ENCODE data around the gene ANKRD55.
A peak's percentile ranks its signal among the peaks of the same experiment; 100 is the strongest.
"Not testable (repeated sequence)": the region's sequence is repeated elsewhere in the genome, so short reads cannot be mapped to it uniquely, and the experiment has no call there.

Gene ANKRD55

DNA sequence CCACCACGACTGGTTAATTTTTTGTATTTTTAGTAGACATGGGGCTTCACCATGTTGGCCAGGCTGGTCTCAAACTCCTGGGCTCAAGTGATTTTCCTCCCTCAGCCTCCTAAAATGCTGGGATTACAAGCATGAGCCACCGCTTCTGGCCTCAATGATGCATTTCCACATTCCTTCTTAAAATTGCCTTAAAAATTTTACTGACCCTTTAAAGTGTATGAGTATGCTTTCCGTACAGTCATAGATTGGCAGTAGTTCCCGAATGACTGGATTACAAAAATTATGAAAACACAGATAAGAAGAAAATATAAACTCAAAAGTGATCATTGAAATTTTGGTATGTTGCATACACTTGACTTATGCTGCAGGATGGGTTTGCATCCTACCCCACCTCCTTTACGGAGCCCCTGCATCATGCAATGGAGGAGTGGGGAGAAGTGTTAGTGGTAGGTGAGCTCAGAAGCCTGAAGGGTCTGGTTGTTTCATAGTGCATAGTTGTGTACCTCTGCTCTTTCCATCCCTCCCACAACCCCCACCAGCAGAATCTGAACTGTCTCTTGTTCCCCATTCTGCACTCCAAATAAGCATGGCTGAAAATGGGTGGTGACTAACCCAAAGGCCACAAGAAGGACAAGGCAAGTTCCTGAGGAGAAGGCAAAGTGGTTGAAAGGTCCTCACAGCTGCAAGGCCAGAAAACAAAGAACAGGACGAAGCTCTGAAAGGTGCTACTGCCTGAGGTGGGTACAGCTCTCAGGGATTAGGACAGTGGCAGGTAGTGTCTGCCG lies 26.8 kb downstream of the ANKRD55 start:
- no peak for DNase-seq

DNA sequence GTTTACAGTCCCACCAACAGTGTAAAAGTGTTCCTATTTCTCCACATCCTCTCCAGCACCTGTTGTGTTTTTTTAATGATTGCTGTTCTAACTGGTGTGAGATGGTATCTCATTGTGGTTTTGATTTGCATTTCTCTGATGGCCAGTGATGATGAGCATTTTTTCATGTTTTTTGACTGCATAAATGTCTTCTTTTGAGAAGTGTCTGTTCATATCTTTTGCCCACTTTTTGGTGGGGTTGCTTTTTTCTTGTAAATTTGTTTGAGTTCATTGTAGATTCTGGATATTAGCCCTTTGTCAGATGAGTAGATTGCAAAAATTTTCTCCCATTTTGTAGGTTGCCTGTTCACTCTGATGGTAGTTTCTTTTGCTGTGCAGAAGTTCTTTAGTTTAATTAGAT lies 29.2 kb downstream of the ANKRD55 start:
- not testable (repeated sequence) for DNase-seq

DNA sequence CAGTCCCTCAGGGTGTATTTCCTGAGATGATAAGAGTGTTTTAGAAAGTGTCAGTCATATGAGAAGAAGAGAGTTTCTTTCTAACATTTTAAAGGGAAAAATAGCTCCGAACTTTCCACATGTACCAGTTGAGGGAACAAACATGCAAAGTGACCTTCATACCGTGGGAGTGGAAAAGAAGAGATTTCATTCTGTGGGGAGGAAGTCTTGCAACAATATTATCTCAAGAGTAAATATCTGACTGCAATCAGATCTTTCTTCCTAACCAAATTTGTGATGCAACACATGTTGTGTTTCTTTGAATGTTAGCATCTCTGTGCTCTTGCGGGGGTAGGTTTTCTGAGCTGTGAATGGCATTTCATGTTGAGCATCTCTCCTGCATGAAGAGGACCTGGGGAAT lies 30.6 kb downstream of the ANKRD55 start:
- no peak for DNase-seq

- not testable (repeated sequence) for DNase-seq
Measured at GRCh38 chr5:56201762-56202261, 31.3 kb downstream of the ANKRD55 start.

GRCh38 chr5:56200971-56201666 lies 32.0 kb downstream of the ANKRD55 start:
- peak; percentile 29 for DNase-seq

- no peak for DNase-seq
Measured at GRCh38 chr5:56195016-56195415, 38.1 kb downstream of the ANKRD55 start.

DNA sequence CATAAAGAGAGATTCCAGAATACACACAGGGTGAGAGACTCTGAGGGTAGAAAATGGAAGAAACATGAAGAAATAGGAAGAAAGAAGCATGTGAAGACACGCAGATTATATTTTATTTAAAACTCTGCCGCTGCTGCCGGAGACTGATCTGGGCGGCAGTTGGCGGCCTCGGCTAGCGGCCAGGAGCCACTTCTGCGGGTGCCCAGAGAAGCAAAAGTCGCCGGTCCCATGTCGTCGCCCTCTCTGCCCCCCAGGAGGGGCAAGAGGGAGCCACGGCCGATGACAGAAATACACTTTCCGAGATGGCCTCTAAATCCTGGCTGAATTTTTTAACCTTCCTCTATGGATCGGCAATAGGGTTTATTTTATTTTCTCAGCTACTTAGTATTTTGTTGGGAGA lies 40.9 kb downstream of the ANKRD55 start:
- DNase-seq, result no peak

GRCh38 chr5:56191656-56192055 lies 41.5 kb downstream of the ANKRD55 start:
- DNase-seq, result no peak

DNA sequence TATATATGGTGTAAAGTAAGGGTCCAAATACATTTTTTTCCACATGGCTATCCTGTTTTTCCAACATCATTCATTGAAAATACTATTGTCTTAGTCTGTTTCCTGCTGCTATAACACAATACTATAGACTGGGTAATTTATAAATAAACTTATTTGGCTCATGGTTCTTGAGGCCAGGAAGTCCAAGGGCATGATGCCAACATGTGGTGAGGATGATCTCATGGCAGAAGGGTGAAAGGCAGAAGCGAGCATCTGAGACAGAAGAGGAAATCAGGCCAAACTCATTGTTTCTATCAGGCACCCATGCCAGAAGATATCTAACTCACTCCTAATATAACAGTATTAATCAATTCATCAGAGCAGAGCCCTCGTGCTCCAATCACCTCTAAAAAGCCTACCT lies 42.6 kb downstream of the ANKRD55 start:
- DNase-seq, result peak; percentile 33

DNA sequence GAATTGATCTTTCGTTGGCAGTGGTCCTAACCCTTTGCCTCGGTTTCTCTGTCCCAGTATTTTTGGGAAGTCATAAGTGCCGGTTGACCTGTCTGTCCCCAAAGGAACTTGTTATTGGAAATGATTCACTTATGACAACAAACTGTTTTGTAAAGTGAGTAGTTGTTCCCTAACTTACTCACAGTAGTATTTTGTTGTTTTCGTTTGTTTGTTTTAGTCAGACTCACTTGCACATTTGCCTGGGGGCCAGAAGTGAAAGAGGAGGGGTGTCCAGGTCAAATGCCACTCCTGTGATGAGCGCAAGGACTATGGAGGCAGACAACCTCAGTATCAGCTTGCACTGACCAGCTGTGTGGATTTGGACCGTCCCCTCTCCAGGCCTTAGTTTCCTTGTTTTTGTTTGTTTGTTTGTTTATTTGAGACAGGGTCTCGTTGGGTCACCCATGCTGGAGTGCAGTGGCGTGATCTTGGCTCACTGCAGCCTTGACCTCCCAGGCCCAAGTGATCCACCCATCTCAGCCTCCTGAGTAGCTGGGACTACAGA lies 47.3 kb downstream of the ANKRD55 start:
- DNase-seq, result no peak

GRCh38 chr5:56183506-56183905 lies 49.6 kb downstream of the ANKRD55 start:
- DNase-seq, result no peak

- no peak for DNase-seq
Measured at GRCh38 chr5:56179442-56179841, 53.7 kb downstream of the ANKRD55 start.

- no peak for DNase-seq
Measured at GRCh38 chr5:56178823-56179222, 54.3 kb downstream of the ANKRD55 start.

DNA sequence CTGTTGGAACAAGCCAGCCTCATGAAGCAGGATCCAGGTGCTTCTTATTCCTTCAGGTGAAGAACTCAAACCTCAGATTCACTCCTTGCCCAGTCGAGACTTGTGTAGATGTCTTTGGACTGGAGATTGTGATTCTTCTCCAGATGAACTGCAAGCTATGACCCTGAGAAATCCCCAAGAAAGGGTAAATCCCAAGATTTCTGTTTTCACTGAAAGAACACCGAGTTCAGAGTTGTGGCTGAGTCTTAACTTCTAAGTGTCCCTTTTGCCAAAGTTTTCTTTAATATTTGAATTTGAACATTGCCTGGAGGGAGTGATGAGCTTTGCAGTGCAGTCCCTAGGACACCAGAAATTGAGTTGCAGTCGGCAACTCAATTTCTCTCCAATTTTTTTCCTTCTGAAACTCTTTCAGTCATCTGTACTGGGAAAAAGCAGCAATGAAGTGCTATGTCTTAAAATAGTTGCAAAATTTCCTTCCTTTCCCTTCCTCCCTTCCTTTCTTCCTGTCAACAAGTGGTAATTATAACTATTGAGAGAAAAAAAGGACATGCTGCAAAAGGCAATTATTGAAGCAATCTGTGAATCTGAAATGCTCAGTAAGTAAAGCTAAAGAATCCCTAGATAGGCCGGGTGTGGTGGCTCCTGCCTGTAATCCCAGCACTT lies 56.1 kb downstream of the ANKRD55 start:
- no peak for DNase-seq

DNA sequence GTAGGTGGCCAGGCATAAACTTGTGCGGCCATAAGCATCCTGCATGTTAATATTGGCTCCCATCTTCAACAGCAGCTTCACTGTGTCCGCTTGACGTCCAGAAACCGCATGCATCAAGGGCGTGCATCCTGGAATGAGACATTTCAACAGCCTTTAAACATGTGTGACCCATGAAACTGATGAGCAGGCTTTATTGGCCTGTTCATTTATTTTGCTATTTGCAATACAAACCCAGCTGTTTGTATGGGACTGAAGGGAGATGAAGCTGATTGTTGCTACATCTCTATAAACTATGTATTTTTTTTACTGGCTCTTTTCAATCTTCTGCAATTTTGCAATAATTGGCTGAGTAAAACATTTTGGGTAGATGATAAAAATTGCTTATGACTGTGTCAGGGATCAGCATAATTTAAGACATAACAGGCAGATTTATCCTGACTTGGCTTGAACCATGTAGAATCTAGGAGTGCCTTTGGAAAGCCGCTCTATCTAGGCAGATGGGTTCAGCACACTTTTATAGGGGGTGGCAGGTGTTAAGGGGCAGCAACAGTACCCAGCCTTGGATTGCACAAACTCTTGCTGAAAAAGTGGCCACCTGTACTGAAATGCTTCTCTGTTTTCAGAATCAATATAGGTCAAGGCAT lies 56.9 kb downstream of the ANKRD55 start:
- DNase-seq, result no peak

DNA sequence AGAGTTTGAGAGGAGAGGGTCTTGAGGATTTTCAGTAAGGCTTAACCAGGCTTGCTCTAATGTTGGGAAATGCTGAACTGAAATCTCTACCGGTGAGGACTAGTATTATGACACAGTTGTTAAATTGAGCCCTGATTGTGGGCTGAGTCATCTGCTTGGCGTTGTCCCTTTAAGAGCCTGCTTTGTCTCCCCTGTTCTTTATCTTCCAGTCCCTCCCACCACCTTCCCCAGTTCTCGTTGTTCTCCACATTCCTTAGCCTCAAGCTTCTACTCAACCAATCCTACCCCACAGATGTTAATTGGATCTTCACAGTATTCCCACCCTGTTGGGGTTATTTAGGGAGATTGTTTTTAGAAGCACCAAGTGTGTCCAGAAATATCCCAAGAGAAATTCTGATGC lies 57.6 kb downstream of the ANKRD55 start:
- no peak for DNase-seq

DNA sequence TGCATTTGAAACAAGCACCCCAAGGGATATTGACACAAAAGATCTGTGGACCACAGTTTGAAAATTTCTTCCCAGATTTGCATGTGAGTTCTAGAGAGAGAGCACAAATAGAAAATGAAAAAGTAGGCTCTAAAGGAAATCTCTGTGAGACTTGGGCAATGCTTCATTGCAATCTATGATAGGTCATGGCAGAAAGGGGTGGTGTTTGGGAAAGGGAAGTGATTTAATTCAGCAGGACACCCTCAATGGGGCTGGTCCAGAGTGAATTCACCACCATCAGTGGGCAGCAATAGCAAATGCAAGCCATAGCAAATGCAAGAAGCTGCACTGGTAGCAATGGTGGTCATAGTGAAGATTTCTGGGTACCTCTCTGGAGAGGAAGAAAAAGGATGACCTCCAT lies 58.1 kb downstream of the ANKRD55 start:
- no peak for DNase-seq

- no peak for DNase-seq
Measured at GRCh38 chr5:56172241-56172640, 60.9 kb downstream of the ANKRD55 start.

DNA sequence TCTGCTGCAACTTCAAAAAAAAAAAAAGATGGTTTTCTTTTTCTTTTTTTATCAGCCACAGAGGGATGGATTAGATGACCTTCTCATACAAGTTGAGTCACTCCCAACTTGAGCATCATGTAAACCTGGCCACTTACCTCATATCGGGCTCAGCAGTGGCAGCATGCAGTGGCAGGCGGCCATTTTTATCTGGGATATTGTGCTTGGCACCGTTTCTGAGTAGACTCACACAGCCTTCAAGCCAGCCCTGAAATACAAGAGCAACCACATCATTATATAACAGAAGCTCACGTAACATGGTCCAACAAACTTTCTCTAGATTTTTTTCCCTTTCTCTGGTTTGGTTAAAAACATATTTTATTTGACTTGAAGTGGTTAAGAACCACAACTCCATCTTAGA lies 62.6 kb downstream of the ANKRD55 start:
- DNase-seq, result no peak

- no peak for DNase-seq
Measured at GRCh38 chr5:56169949-56170348, 63.2 kb downstream of the ANKRD55 start.

GRCh38 chr5:56169281-56169680 lies 63.8 kb downstream of the ANKRD55 start:
- DNase-seq, result no peak

DNA sequence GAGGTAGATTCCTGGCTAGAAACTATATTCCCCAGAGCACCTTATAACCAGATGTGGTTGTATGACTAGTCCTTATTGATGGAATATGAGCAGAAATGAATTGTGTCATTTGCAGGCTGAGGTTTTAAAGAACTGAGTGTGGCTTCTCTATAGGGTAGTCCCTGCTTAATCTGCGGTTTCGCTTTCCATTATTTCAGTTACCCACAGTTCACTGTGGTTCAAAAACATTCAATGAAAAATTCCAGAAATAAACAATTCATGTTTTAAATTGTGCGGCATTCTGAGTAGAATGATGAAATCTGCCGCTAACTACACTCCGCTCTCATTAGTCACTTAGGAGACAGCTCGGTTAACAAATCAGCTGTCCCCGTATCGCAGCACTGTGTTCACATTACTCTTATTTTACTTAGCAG lies 65.1 kb downstream of the ANKRD55 start:
- DNase-seq, result no peak

GRCh38 chr5:56167519-56167918 lies 65.6 kb downstream of the ANKRD55 start:
- DNase-seq, result no peak
